Hypothalamus (tissue), 51 donors: ENCODE results near the gene KDELR1.
A peak's percentile ranks its signal among the peaks of the same experiment; 100 is the strongest.
"Not testable (repeated sequence)": the region's sequence is repeated elsewhere in the genome, so short reads cannot be mapped to it uniquely, and the experiment has no call there.

Source experiments
- DNase-seq, 51 donors: peaks; one replicate each; lab custom pipeline; 2025; lab: John Stamatoyannopoulos, UW

Gene KDELR1

GRCh38 chr19:48398102-48398374, 6.7 kb upstream of the KDELR1 start:
- DNase-seq, result no peak

GRCh38 chr19:48397263-48398101, 6.1 kb upstream of the KDELR1 start:
- no peak for DNase-seq

- no peak for DNase-seq
Measured at GRCh38 chr19:48396824-48397176, 5.4 kb upstream of the KDELR1 start.

GRCh38 chr19:48396016-48396823, 4.9 kb upstream of the KDELR1 start:
- no peak for DNase-seq

- peak in 1 of 51 donors; percentile 4 for DNase-seq
Measured at GRCh38 chr19:48395499-48395898, 4.1 kb upstream of the KDELR1 start.

GRCh38 chr19:48395170-48395455, 3.8 kb upstream of the KDELR1 start:
- no peak for DNase-seq

GRCh38 chr19:48394331-48395169, 3.2 kb upstream of the KDELR1 start:
- peak in 3 of 51 donors; percentile 16 to 42 (median 27) for DNase-seq

GRCh38 chr19:48393559-48394330, 2.4 kb upstream of the KDELR1 start, which contains the start of gene GRIN2D:
TSS of gene GRIN2D (plus strand) at chr19:48393668. CDS start at chr19:48398393, 4,725 bp downstream.
- DNase-seq, result peak in 17 of 51 donors; percentile 3 to 43 (median 23)

- DNase-seq, result no peak
Measured at GRCh38 chr19:48392860-48393558, 1.7 kb upstream of the KDELR1 start.

- not testable (repeated sequence) for DNase-seq
Measured at GRCh38 chr19:48392006-48392344, 624 bp upstream of the KDELR1 start.

- peak in 40 of 51 donors; percentile 7 to 80 (median 40) for DNase-seq
Measured at GRCh38 chr19:48390188-48391099, 907 bp downstream of the KDELR1 start.

- no peak for DNase-seq
Measured at GRCh38 chr19:48386981-48387380, 4.4 kb downstream of the KDELR1 start.

- DNase-seq, result no peak
Measured at GRCh38 chr19:48385461-48386087, 5.8 kb downstream of the KDELR1 start.

- DNase-seq, result no peak
Measured at GRCh38 chr19:48382286-48382685, 9.1 kb downstream of the KDELR1 start.

- no peak for DNase-seq
Measured at GRCh38 chr19:48381178-48381950, 10.0 kb downstream of the KDELR1 start.

- DNase-seq, result no peak
Measured at GRCh38 chr19:48379058-48379457, 12.3 kb downstream of the KDELR1 start.

GRCh38 chr19:48378194-48378570, 13.2 kb downstream of the KDELR1 start:
- DNase-seq, result no peak

GRCh38 chr19:48373567-48373966, 17.8 kb downstream of the KDELR1 start:
- DNase-seq, result no peak
